ENCODE results near the gene CYFIP1.

- no peak for TF ChIP-seq GATA3 (IDR thresholded peaks at IDR 0.05; ENCODE audit: low read depth, low read length)
- TF ChIP-seq GATA2 (IDR thresholded peaks at IDR 0.05; ENCODE audit: low read depth, low read length), result no peak
Observed at GRCh38 chr15:22958487-22959280, 21.5 kb downstream of the CYFIP1 start.
